SW480 (cell line): ENCODE data around the gene RAB1A.
"Not testable (repeated sequence)": the region's sequence is repeated elsewhere in the genome, so short reads cannot be mapped to it uniquely, and the experiment has no call there.

Source experiments
- DNase-seq: peaks from one replicate; pipeline ENCODE4 v3.0.0-alpha.2; 2016; ENCODE audit warnings: low spot score

The RAB1A gene

GRCh38 chr2:65134158-65134557 lies 4.3 kb upstream of the RAB1A start:
- DNase-seq = no peak

- DNase-seq = no peak
Observed at GRCh38 chr2:65133626-65134025, 3.7 kb upstream of the RAB1A start.

GRCh38 chr2:65132930-65133329 lies 3.0 kb upstream of the RAB1A start:
- not testable (repeated sequence) for DNase-seq

DNA sequence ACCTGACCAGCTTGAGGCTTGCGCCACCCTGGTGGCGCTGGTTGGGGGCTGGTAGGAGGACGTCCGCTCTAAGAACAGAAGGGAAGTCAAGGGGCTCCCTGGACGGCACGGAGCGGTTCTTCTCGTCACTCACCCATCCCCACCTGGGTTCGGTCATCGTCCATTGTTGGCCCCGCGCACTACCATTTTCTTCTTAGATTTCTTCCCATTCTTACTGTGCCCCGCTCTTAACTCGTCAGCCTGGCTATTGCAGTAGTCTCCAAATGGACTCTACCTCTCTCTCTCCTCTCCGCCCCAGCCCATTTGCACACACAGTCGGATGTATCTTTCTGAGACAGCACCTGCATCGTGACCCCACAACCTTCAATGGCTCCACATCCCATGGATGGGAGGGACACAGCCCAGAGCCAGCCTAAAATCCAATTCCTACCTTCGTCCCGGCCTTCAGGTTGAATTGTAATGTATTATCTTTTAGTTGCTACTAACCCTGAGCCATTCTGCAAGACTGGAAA lies 814 bp upstream of the RAB1A start:
- DNase-seq = peak; percentile 75

GRCh38 chr2:65129286-65129825 lies 550 bp downstream of the RAB1A start:
- DNase-seq = no peak

DNA sequence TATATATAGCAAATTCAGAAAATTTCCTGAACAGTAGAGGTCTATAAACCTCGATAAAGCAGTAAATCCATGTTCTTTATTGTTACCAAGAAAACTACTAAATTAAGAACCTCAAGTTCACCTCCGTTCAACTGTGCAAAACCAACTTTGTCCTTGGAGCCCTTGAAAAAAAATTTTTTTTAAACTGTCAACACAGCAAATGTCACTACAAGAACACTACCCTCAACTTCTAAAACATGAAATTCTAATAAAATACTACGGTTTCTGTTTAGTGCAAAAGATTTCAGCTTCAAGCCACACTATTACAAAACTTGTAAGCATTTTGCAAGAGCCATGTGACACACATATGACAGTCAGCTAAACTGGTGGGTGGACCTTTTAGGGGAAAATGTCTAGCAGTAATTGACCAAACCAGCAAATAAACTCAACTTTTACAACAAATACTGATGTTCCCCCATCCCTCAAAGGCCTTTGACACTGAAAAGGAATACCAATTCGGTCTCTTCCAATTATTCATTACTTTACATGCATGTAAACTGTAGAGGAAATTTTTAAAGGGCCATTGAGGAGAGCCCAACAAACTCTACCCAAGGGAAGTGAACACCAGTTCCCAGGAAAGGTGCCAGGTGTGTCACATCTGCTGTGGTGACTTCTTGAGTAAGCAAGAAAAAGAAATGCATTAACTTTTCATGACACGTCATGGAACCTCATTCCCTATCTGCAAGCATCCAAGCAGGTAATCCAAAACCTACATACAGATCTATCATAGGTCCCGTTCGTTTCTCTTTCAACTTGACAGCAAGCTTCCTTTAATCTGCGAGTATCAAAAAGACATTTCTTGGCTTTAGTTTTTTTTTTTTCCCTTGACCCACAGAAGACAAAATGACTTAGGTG lies 1.4 kb downstream of the RAB1A start:
- DNase-seq = peak; percentile 26

- not testable (repeated sequence) for DNase-seq
Observed at GRCh38 chr2:65125457-65125856, 4.4 kb downstream of the RAB1A start.

GRCh38 chr2:65122313-65122712 lies 7.6 kb downstream of the RAB1A start:
- no peak for DNase-seq

- no peak for DNase-seq
Observed at GRCh38 chr2:65120990-65121693, 8.8 kb downstream of the RAB1A start.

DNA sequence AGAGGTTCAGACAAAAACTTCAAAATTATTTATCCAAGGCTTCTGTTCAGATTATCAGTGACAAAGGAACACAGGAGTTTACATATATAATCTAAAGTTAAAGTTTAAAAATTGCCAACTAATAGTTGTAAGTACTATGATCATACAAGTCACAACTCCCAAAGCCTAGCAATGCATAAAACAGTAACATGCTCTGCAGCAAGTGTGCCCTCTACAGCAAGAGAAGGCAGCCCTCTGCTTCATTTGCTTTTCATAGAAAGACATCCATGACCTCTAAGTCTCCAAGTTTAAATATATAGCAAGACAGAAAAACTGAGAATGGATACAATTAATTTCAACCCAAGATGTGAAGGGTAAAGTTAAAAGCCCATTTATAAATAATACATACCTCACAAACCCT lies 13.3 kb downstream of the RAB1A start:
- no peak for DNase-seq

DNA sequence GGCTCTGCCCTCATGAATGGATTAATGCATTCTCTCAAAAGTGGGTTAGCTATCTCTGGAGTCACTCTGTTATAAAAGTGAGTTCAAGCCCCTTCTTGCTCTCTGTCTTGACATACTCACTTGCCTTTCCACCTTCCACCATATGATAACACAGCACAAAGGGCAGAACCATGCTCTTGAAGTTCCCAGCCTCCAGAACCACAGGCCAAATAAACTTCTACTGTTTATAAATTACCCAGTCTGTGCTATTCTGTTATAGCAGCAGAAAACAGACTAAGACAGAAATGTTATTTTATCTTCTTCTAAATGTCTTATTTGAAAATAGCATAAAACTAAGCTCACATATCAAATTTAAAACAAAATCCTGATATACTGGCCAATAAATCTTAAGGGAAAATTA lies 15.0 kb downstream of the RAB1A start:
- DNase-seq = no peak

DNA sequence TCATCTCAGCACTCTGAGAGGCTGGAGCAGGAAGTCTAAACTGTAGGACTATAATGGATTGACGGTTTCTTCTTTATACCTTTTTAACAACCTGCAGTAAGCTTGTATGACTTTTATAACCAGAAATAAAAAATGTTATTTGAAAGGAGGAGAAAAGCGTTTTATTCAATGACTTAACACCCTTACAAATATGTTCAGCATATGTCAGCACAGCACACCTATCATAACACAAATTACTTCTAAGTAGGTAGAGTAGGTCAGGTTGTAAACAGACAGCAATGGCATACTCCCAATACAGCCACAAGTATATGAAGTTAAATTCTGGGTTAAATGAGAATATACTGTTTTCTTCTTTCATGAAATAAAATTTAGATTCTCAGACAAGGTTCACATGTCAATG lies 16.1 kb downstream of the RAB1A start:
- DNase-seq = no peak

- no peak for DNase-seq
Observed at GRCh38 chr2:65113229-65113628, 16.7 kb downstream of the RAB1A start.

DNA sequence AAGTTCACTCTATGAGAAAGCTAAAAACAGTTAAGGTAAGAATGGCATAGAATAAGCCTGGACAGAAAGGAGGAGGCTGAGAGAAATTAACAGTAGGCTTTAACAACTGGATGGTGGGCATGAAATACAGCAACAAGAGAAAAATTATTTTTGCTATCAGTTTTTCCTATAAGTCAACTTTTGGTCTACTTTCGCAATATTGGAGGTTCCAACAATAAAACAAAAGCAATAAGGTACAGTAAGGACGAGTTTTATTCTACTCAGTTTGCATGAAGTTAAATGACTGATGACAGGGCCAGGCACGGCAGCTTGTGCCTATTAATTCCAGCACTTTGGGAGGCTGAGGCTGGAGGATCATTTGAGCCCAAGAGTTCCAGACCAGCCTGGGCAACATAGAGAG lies 17.3 kb downstream of the RAB1A start:
- DNase-seq = no peak

DNA sequence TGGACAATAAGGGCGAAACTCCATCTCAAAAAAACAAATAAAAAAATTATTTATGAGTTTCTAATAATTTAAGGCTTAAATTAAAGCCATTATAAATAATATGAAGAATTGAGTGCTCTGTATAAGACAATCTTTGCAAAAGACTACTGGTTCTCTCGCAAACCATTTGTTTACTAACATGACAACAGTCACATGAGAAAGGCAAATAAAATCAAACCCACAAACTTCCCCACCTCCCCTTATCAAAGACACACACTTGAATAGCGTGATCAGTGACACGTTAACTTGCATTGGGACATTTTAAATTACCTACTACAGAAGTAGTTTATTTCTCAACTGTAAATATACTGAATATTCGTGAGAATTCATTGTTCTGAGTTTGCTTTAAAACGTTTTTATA lies 21.1 kb downstream of the RAB1A start:
- no peak for DNase-seq

DNA sequence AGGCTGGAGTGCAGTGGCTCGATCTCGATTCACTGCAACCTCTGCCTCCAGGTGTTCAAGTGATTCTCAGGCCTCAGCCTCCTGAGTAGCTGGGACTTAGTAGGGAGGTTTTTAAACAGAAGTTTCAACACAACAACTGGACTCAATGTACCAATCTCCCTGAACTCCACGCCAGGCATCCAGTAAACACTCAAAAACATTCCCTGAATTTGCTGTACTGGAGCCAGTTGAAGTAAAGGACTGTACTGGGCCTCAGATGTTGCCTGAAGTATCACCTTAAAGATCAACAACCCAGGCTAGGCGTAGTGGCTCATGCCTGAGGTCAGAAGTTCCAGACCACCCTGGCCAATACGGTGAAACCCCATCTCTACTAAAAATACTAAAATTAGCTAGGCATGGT lies 22.4 kb downstream of the RAB1A start:
- no peak for DNase-seq

DNA sequence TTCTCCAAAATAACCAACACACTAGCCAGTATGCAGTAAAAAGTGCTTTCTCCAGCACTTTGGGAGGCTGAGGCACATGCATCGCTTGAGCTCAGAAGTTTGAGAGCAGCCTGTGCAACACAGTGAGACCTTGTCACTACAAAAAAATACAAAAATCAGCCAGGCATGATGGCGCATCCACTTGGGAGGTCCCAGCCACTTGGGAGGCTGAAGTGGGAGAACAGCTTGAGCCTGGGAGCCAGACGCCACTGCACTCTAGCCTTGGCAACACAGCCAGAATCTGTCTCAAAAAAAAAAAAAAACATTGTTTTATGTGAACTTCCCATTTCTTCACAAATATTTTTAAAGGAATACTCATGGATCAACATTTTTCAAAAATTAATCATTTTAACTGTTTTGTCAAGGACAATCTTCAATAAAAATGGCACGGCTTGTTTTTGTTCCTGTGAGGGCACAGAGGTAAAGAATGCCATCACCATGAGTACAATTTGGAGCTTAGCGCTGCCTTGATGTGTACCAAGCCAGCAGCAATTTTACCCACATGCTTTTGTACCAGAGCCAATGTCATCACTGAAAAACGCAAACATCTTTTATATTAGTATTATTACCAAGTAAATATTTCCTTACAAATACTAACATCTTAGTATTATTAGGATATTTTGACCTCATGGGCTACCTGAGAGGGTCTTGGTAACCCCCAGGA lies 26.7 kb downstream of the RAB1A start:
- DNase-seq = no peak

GRCh38 chr2:65101071-65101470 lies 28.8 kb downstream of the RAB1A start:
- no peak for DNase-seq

GRCh38 chr2:65098741-65099140 lies 31.2 kb downstream of the RAB1A start:
- DNase-seq = no peak

DNA sequence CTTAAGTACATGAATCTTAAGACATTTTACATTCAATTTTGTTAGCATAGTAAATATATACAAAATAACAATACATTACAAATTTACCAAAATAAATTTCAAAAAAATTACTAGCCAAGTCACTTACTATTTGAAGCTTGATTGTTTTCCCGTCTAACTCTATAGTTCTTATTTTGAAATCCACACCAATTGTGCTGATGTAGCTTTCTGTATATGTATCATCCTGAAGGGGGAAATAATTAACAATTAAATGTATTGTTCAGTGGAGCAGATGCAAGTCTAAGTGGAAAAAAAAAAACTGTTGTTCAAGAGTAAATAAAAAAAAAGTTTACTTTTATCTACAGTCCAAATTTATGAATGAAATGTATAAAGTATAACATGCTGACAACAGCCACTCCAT lies 32.1 kb downstream of the RAB1A start:
- no peak for DNase-seq

DNA sequence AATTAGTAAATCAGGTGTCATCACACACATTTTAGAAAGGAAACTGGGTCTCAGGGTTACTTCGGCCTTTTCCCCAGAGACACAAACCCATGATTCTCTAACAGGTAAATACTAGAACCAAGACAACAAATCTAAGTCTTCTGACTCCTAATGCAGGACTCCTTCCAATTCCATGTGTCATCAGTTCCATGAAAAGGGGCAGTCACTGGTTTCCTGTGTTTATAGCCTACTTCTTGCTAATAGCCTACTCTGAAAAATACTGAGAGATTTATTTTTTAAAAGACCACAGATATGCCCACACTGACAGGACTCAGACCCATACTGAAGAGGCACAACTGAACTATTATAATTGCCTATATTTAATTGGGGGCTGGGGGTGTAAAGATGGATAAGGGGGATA lies 33.0 kb downstream of the RAB1A start:
- no peak for DNase-seq

DNA sequence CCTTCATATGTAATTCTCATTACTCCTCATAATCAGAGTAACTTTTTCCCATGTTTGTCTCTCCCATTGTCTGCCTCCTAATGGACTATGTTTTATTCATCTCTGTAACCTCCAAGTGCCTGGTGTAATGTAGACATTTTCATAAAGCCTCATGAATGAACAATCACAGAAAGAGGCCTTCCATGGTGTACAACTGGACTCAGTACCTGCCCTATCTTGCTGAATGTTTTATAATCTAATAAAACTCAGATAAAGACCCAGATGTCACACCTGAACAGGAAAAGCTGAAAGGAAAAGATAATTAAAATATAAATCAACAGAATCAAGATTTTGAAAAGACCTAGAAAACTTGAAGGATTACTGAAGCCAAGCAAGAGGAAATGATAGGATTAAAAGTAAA lies 36.7 kb downstream of the RAB1A start:
- no peak for DNase-seq
